PFSK-1 (cell line): ENCODE measurements around the gene NUTF2.

Experiments
- FOXP2 ChIP-seq: optimal IDR thresholded peaks from 2 replicates; pipeline ENCODE3; 2011; ENCODE audit warnings: borderline replicate concordance, control low read depth, inconsistent platforms; ENCODE audit not compliant: insufficient read depth; ENCODE audit errors: extremely low read length, extremely low read depth
- POLR2AphosphoS5 ChIP-seq: IDR thresholded peaks from 2 replicates; pipeline ENCODE4 v1.6.1; 2012; ENCODE audit warnings: low read depth, mild to moderate bottlenecking, control low read depth, low read length, moderate library complexity
- SIN3A ChIP-seq: IDR thresholded peaks from 2 replicates; pipeline ENCODE4 v1.6.1; 2012; ENCODE audit warnings: mild to moderate bottlenecking, low read length, moderate library complexity, borderline replicate concordance; ENCODE audit not compliant: insufficient read depth
- TAF1 ChIP-seq: IDR thresholded peaks from 2 replicates; pipeline ENCODE4 v1.6.1; 2012; ENCODE audit warnings: low read length, control low read depth, borderline replicate concordance; ENCODE audit not compliant: insufficient read depth
- TF ChIP-seq, protein P1 (sequence below), 2 experiments: IDR thresholded peaks; 2 replicates each; pipeline versions ENCODE4 v1.6.1 to v1.8.0; 2011 to 2012; ENCODE audit warnings: low read depth in 2 of 2, low read length in 2 of 2, control low read depth in 1 of 2, inconsistent platforms in 1 of 2, mild to moderate bottlenecking in 1 of 2, moderate library complexity in 1 of 2; ENCODE audit not compliant: insufficient read depth in 1 of 2

DNA sequence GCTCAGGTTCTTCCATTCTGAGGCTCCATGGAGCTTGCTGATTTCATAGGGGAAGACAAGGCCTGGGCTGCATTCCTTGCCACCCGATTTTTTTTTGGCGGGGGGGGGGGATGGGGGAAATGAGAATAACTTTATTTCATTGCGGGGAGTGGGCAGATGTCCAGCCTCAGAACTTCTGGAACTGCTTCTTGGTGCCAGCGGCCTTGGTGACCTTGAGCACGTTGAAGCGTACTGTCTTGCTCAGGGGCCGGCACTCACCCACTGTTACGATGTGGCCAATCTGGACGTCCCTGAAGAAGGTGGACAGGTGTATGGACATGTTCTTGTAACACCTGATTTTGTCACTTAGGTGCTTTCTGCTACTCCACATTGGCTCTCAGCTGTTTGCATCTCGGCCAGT lies 9.1 kb downstream of the NUTF2 start:
- no peak for TF ChIP-seq SIN3A
- TF ChIP-seq POLR2AphosphoS5, result no peak
- TF ChIP-seq, protein P1, sequence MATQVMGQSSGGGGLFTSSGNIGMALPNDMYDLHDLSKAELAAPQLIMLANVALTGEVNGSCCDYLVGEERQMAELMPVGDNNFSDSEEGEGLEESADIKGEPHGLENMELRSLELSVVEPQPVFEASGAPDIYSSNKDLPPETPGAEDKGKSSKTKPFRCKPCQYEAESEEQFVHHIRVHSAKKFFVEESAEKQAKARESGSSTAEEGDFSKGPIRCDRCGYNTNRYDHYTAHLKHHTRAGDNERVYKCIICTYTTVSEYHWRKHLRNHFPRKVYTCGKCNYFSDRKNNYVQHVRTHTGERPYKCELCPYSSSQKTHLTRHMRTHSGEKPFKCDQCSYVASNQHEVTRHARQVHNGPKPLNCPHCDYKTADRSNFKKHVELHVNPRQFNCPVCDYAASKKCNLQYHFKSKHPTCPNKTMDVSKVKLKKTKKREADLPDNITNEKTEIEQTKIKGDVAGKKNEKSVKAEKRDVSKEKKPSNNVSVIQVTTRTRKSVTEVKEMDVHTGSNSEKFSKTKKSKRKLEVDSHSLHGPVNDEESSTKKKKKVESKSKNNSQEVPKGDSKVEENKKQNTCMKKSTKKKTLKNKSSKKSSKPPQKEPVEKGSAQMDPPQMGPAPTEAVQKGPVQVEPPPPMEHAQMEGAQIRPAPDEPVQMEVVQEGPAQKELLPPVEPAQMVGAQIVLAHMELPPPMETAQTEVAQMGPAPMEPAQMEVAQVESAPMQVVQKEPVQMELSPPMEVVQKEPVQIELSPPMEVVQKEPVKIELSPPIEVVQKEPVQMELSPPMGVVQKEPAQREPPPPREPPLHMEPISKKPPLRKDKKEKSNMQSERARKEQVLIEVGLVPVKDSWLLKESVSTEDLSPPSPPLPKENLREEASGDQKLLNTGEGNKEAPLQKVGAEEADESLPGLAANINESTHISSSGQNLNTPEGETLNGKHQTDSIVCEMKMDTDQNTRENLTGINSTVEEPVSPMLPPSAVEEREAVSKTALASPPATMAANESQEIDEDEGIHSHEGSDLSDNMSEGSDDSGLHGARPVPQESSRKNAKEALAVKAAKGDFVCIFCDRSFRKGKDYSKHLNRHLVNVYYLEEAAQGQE (IDR thresholded peaks at IDR 0.05; ENCODE audit: insufficient read depth in 1 of 2, low read depth in 2 of 2, low read length in 2 of 2), result no peak
- TF ChIP-seq TAF1, result no peak
- TF ChIP-seq FOXP2, result no peak
